PFSK-1 (cell line): ENCODE results near the gene CD44.

Experiments
- POLR2AphosphoS5 ChIP-seq: IDR thresholded peaks from 2 replicates; pipeline ENCODE4 v1.6.1; 2012; ENCODE audit warnings: low read depth, mild to moderate bottlenecking, control low read depth, low read length, moderate library complexity
- SIN3A ChIP-seq: IDR thresholded peaks from 2 replicates; pipeline ENCODE4 v1.6.1; 2012; ENCODE audit warnings: mild to moderate bottlenecking, low read length, moderate library complexity, borderline replicate concordance; ENCODE audit not compliant: insufficient read depth
- TAF1 ChIP-seq: IDR thresholded peaks from 2 replicates; pipeline ENCODE4 v1.6.1; 2012; ENCODE audit warnings: low read length, control low read depth, borderline replicate concordance; ENCODE audit not compliant: insufficient read depth
- TF ChIP-seq, protein P1 (sequence below), 2 experiments: IDR thresholded peaks; 2 replicates each; pipeline versions ENCODE4 v1.6.1 to v1.8.0; 2011 to 2012; ENCODE audit warnings: low read depth in 2 of 2, low read length in 2 of 2, control low read depth in 1 of 2, inconsistent platforms in 1 of 2, mild to moderate bottlenecking in 1 of 2, moderate library complexity in 1 of 2; ENCODE audit not compliant: insufficient read depth in 1 of 2

GRCh38 chr11:35173616-35174566 lies 34.9 kb downstream of the CD44 start:
- TF ChIP-seq SIN3A = no peak
- TF ChIP-seq POLR2AphosphoS5 = no peak
- no peak for TF ChIP-seq TAF1
- TF ChIP-seq, protein P1, sequence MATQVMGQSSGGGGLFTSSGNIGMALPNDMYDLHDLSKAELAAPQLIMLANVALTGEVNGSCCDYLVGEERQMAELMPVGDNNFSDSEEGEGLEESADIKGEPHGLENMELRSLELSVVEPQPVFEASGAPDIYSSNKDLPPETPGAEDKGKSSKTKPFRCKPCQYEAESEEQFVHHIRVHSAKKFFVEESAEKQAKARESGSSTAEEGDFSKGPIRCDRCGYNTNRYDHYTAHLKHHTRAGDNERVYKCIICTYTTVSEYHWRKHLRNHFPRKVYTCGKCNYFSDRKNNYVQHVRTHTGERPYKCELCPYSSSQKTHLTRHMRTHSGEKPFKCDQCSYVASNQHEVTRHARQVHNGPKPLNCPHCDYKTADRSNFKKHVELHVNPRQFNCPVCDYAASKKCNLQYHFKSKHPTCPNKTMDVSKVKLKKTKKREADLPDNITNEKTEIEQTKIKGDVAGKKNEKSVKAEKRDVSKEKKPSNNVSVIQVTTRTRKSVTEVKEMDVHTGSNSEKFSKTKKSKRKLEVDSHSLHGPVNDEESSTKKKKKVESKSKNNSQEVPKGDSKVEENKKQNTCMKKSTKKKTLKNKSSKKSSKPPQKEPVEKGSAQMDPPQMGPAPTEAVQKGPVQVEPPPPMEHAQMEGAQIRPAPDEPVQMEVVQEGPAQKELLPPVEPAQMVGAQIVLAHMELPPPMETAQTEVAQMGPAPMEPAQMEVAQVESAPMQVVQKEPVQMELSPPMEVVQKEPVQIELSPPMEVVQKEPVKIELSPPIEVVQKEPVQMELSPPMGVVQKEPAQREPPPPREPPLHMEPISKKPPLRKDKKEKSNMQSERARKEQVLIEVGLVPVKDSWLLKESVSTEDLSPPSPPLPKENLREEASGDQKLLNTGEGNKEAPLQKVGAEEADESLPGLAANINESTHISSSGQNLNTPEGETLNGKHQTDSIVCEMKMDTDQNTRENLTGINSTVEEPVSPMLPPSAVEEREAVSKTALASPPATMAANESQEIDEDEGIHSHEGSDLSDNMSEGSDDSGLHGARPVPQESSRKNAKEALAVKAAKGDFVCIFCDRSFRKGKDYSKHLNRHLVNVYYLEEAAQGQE (IDR thresholded peaks at IDR 0.05; ENCODE audit: insufficient read depth in 1 of 2, low read depth in 2 of 2, low read length in 2 of 2) = no peak
